OCI-LY1 (cell line): Measurements from ENCODE around the gene TRUB2.

ENCODE experiments used
- H2AFZ ChIP-seq: fragments of 200-600 bp; sonication (generic), shearing (Covaris generic); 2 replicates; pipeline ENCODE4 v1.6.0; 2014; ENCODE audit warnings: antibody characterized with exemption, mild to moderate bottlenecking, low read length
- H3F3A ChIP-seq: fragments of 200-600 bp; sonication (generic), shearing (Covaris generic); 2 replicates; pipeline ENCODE4 v1.6.0; 2014; ENCODE audit warnings: mild to moderate bottlenecking, antibody characterized with exemption, low read length, moderate library complexity; ENCODE audit not compliant: insufficient read depth
- H3K27ac ChIP-seq: fragments of 200-600 bp; sonication (generic); 2 replicates; pipeline ENCODE4 v1.5.1; 2014; ENCODE audit warnings: low read length, mixed run types, mild to moderate bottlenecking, low read depth; ENCODE audit not compliant: poor library complexity, severe bottlenecking
- H3K27me3 ChIP-seq: fragments of 200-600 bp; sonication (generic); 2 replicates; pipeline ENCODE4 v1.6.0; 2014; ENCODE audit warnings: antibody characterized with exemption, mild to moderate bottlenecking, low read length, moderate library complexity; ENCODE audit not compliant: insufficient read depth
- H3K36me3 ChIP-seq: fragments of 200-600 bp; sonication (generic); 2 replicates; pipeline ENCODE4 v1.6.1; 2014; ENCODE audit warnings: mild to moderate bottlenecking, antibody characterized with exemption, low read length, moderate library complexity, mixed read lengths; ENCODE audit not compliant: insufficient read depth
- H3K4me1 ChIP-seq: fragments of 200-600 bp; sonication (generic); 2 replicates; pipeline ENCODE4 v1.5.1; 2014; ENCODE audit warnings: mild to moderate bottlenecking, low read length, moderate library complexity; ENCODE audit not compliant: insufficient read depth, severe bottlenecking
- H3K4me2 ChIP-seq: fragments of 200-600 bp; sonication (generic), shearing (Covaris generic); 2 replicates; pipeline ENCODE4 v1.6.1; 2014; ENCODE audit warnings: low read length
- H3K4me3 ChIP-seq: fragments of 200-600 bp; sonication (generic); 2 replicates; pipeline ENCODE4 v1.5.1; 2014; ENCODE audit warnings: low read length, low read depth, mild to moderate bottlenecking, mixed read lengths; ENCODE audit not compliant: poor library complexity, severe bottlenecking
- H3K79me2 ChIP-seq: fragments of 200-600 bp; shearing (Covaris generic); 2 replicates; pipeline ENCODE4 v1.6.1; 2016; ENCODE audit warnings: mixed run types, low read length, mixed read lengths; ENCODE audit not compliant: insufficient read depth
- H3K9ac ChIP-seq: fragments of 200-600 bp; sonication (generic), shearing (Covaris generic); 2 replicates; pipeline ENCODE4 v1.6.1; 2014; ENCODE audit warnings: mild to moderate bottlenecking, low read length, mixed read lengths
- H3K9me2 ChIP-seq: fragments of 200-600 bp; sonication (generic), shearing (Covaris generic); 2 replicates; pipeline ENCODE4 v1.6.1; 2014; ENCODE audit warnings: low read depth, mild to moderate bottlenecking, low read length, mixed read lengths
- H3K9me3 ChIP-seq: fragments of 200-600 bp; shearing (Covaris generic); 2 replicates; pipeline ENCODE4 v1.6.1; 2014; ENCODE audit warnings: low read length, mixed read lengths
- H4K20me1 ChIP-seq: fragments of 200-600 bp; sonication (generic), shearing (Covaris generic); 2 replicates; pipeline ENCODE4 v1.6.0; 2016; ENCODE audit warnings: mild to moderate bottlenecking, low read length; ENCODE audit not compliant: insufficient read depth
- EZH2 ChIP-seq: fragments of 200-600 bp; sonication (generic), shearing (Covaris generic); IDR thresholded peaks from 2 replicates; pipeline ENCODE4 v1.8.0; 2017; ENCODE audit warnings: borderline replicate concordance, mixed run types, mild to moderate bottlenecking, antibody characterized with exemption, low read length, moderate library complexity, mixed read lengths
- TF ChIP-seq, protein P1 (sequence below): fragments of 200-600 bp; sonication (generic), shearing (Covaris generic); IDR thresholded peaks from 2 replicates; pipeline ENCODE4 v1.5.1; 2017; ENCODE audit warnings: mild to moderate bottlenecking, antibody characterized with exemption, low read length, moderate library complexity, mixed read lengths

The TRUB2 gene

DNA sequence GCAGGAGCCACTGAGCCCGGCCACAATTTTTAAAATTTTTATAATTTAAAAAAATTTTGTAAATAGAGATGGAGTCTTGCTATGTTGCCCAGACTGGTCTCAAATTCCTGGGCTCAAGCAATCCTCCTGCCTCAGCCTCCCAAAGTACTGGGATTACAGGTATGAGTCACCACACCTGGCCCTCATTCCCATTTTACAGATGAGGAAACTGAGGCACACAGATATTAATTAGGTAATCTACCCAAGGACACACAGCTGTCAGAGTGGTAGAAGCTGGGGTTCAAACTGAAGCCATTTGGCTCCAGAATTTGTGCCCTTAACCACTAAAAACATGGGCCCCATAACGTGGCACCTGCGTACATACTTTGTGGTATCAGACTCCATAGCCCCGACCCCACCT lies 7.5 kb downstream of the TRUB2 start:
- Histone ChIP-seq H3K9ac (no peak overlapping the region), H3K27ac (no peak overlapping the region), H2AFZ (no peak overlapping the region), H3K27me3 (no peaks in the 10 kb centered on the region), H3K4me1 (no peaks in the 10 kb centered on the region), H3K79me2 (no peaks in the 10 kb centered on the region), H3K4me2 (no peak overlapping the region), H3K4me3 (no peak overlapping the region), H3K36me3 (peaks cover 58% of the 10 kb centered on the region), H4K20me1 (no peaks in the 10 kb centered on the region), H3K9me2 (no peaks in the 10 kb centered on the region), H3F3A (no peaks in the 10 kb centered on the region), H3K9me3 (no peaks in the 10 kb centered on the region)
- no peak for TF ChIP-seq EZH2
- TF ChIP-seq, protein P1, sequence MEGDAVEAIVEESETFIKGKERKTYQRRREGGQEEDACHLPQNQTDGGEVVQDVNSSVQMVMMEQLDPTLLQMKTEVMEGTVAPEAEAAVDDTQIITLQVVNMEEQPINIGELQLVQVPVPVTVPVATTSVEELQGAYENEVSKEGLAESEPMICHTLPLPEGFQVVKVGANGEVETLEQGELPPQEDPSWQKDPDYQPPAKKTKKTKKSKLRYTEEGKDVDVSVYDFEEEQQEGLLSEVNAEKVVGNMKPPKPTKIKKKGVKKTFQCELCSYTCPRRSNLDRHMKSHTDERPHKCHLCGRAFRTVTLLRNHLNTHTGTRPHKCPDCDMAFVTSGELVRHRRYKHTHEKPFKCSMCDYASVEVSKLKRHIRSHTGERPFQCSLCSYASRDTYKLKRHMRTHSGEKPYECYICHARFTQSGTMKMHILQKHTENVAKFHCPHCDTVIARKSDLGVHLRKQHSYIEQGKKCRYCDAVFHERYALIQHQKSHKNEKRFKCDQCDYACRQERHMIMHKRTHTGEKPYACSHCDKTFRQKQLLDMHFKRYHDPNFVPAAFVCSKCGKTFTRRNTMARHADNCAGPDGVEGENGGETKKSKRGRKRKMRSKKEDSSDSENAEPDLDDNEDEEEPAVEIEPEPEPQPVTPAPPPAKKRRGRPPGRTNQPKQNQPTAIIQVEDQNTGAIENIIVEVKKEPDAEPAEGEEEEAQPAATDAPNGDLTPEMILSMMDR = no peak

GRCh38 chr9:128310461-128310860 lies 11.8 kb downstream of the TRUB2 start:
- no peaks in the 10 kb centered on the region for H3K9me3 ChIP-seq
- no peak overlapping the region for H3K27ac ChIP-seq
- no peak overlapping the region for H3K4me2 ChIP-seq
- TF ChIP-seq, protein P1 = no peak
- no peak for TF ChIP-seq EZH2
- H4K20me1 ChIP-seq = no peaks in the 10 kb centered on the region
- H3K79me2 ChIP-seq = no peaks in the 10 kb centered on the region
- no peak overlapping the region for H3K4me3 ChIP-seq
- no peak overlapping the region for H3K9ac ChIP-seq
- no peaks in the 10 kb centered on the region for H3K4me1 ChIP-seq
- no peaks in the 10 kb centered on the region for H3K9me2 ChIP-seq
- no peaks in the 10 kb centered on the region for H3F3A ChIP-seq
- no peak overlapping the region for H2AFZ ChIP-seq
- no peaks in the 10 kb centered on the region for H3K27me3 ChIP-seq
- peaks cover 55% of the 10 kb centered on the region for H3K36me3 ChIP-seq

GRCh38 chr9:128309551-128309950 lies 12.7 kb downstream of the TRUB2 start:
- Histone ChIP-seq H3K4me2 (no peak overlapping the region), H3K9me3 (no peaks in the 10 kb centered on the region), H3K4me1 (no peaks in the 10 kb centered on the region), H3K4me3 (no peak overlapping the region), H3K27ac (no peak overlapping the region), H4K20me1 (no peaks in the 10 kb centered on the region), H3K27me3 (no peaks in the 10 kb centered on the region), H3K9ac (no peak overlapping the region), H3K79me2 (no peaks in the 10 kb centered on the region), H3K9me2 (no peaks in the 10 kb centered on the region), H3K36me3 (peaks cover 48% of the 10 kb centered on the region), H2AFZ (no peak overlapping the region), H3F3A (no peaks in the 10 kb centered on the region)
- no peak for TF ChIP-seq EZH2
- TF ChIP-seq, protein P1 = no peak
